Uterus (tissue), 2 donors: ENCODE data around the gene TBC1D32.

ENCODE experiments used
- POLR2A ChIP-seq, 2 donors: fragments of 450-650 bp; IDR thresholded peaks; one replicate each; pipeline ENCODE4 v1.6.1; 2016; ENCODE audit warnings: antibody characterized with exemption in 2 of 2, mild to moderate bottlenecking in 1 of 2, moderate library complexity in 1 of 2
- TF ChIP-seq, protein P1 (sequence below), 4 experiments: fragments of 200-600 bp in 2 of 4; fragments of 450-650 bp in 2 of 4; sonication (generic) in 2 of 4; IDR thresholded peaks; one replicate each; pipeline ENCODE4 v1.5.1; 2016 to 2019; ENCODE audit warnings: antibody characterized with exemption in 4 of 4, mild to moderate bottlenecking in 2 of 4, moderate library complexity in 1 of 4

DNA sequence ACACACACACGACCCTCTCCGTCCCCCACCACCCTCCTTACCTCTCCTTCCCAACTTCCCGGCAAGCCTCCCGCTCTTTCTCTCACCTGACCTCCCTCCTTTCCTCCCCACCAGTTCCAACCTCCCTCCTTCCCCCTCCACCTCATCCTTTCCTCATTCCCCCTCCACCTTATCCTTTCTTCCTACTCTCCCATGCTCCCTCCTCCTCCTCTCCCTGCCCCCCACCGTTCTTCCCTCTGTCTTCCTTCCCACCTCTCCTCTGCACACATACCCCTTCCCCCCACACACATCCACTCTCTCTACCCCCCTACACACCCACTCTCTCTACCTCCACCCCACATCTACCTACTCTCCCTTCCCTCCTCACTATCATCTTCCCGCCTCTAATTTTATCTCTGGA is 144.2 kb downstream of the TBC1D32 start:
- TF ChIP-seq, protein P1, sequence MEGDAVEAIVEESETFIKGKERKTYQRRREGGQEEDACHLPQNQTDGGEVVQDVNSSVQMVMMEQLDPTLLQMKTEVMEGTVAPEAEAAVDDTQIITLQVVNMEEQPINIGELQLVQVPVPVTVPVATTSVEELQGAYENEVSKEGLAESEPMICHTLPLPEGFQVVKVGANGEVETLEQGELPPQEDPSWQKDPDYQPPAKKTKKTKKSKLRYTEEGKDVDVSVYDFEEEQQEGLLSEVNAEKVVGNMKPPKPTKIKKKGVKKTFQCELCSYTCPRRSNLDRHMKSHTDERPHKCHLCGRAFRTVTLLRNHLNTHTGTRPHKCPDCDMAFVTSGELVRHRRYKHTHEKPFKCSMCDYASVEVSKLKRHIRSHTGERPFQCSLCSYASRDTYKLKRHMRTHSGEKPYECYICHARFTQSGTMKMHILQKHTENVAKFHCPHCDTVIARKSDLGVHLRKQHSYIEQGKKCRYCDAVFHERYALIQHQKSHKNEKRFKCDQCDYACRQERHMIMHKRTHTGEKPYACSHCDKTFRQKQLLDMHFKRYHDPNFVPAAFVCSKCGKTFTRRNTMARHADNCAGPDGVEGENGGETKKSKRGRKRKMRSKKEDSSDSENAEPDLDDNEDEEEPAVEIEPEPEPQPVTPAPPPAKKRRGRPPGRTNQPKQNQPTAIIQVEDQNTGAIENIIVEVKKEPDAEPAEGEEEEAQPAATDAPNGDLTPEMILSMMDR (IDR thresholded peaks at IDR 0.05), result no peak
- TF ChIP-seq POLR2A (IDR thresholded peaks at IDR 0.05), result no peak
